Measurements from ENCODE around the gene SPAG16.

The SPAG16 gene

DNA sequence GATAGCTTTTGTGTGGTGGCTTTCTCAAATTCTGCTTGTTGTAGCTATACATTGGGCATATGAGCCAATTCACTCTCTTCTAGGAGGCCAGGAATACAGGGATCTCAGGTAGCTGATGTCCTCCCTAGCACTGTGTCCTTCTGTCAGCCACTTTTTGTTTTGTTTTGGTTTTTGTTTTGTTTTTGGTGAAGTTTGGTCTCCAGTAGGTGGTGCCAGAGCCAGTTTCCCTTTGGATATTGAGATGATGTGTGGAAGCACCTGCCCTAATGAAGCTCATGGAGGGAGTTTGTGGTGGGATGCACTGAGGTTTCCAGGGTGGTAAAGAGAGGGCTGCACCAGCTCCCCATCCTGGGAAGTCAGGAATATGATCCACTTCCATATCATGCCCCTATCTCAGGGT, 1026.1 kb downstream of the SPAG16 start:
- DNase-seq (ENCODE audit: low read depth), result no peak
- no peak overlapping the region for H3K4me3 ChIP-seq (ENCODE audit: low read depth, low read length)
- TF ChIP-seq, protein P1, sequence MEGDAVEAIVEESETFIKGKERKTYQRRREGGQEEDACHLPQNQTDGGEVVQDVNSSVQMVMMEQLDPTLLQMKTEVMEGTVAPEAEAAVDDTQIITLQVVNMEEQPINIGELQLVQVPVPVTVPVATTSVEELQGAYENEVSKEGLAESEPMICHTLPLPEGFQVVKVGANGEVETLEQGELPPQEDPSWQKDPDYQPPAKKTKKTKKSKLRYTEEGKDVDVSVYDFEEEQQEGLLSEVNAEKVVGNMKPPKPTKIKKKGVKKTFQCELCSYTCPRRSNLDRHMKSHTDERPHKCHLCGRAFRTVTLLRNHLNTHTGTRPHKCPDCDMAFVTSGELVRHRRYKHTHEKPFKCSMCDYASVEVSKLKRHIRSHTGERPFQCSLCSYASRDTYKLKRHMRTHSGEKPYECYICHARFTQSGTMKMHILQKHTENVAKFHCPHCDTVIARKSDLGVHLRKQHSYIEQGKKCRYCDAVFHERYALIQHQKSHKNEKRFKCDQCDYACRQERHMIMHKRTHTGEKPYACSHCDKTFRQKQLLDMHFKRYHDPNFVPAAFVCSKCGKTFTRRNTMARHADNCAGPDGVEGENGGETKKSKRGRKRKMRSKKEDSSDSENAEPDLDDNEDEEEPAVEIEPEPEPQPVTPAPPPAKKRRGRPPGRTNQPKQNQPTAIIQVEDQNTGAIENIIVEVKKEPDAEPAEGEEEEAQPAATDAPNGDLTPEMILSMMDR (IDR thresholded peaks at IDR 0.05; ENCODE audit: control insufficient read depth, extremely low read depth, insufficient read depth), result peak; percentile 29; the same call in 1 of the 2 replicates

DNA sequence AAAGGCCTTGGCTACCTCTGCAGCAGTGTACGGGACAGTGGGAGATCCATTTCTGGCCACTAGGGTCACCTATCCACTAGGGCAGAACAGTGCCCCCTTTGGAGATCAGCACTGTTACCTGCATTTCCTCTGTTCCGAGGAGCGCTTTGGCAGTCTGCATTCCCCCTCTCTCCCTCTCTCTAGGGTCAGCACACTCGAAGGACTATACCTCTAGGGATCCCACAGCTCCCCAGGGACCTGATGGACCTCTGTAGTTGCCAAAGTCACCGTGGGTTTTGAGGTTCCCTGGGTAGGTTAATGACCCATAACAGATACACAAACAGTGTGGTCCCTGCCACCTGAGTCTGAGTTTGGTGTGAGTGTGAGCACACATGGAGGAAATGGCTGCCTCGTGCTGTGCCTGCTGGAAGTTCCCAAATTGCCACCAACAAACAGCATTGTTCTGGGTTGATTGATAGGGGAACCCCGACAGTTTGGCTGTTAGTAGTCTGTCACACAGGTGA, 1026.8 kb downstream of the SPAG16 start:
- no peak overlapping the region for H3K4me3 ChIP-seq (ENCODE audit: low read depth, low read length)
- DNase-seq (ENCODE audit: low read depth), result no peak
- TF ChIP-seq, protein P1 (IDR thresholded peaks at IDR 0.05; ENCODE audit: control insufficient read depth, extremely low read depth, insufficient read depth), result no peak

DNA sequence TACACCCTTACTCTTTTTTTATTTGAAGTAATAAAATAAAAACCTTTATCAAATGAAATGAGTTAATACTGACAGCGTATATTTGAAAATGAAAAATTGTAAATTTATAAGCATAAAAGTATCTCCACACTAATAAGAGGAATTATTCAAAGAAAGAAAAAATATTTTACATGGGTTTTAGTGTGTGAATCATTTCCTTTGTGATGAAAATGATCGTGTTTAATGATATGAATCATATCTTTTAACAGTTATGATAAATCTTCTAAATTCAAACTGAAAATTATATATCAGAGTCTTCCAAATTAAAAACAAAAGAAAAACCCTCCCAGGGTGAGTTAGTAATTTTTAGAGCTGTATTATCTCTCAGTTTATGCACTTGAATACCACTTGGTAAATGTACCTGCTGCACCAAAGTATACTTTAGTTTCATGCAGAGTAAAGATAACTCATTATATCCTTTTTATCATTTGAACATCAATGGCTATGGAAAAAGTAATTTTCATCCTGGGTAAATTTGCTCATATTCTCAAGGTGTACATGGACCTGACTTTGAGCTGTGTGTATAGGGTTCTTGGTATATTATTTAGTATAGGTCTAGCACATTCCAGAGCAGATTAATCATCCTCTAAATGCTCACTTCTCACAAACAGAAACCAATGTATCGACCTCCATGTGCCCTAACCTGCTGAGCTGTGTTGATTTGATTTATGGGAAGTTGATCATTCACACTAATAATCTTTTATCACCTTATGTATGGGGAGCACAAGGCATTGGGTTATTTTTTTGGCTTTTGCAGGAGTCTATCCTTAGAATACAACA, 1027.9 kb downstream of the SPAG16 start:
- no peak for DNase-seq (ENCODE audit: low read depth)
- TF ChIP-seq, protein P1 (IDR thresholded peaks at IDR 0.05; ENCODE audit: control insufficient read depth, extremely low read depth, insufficient read depth), result no peak
- no peak overlapping the region for H3K4me3 ChIP-seq (ENCODE audit: low read depth, low read length)

DNA sequence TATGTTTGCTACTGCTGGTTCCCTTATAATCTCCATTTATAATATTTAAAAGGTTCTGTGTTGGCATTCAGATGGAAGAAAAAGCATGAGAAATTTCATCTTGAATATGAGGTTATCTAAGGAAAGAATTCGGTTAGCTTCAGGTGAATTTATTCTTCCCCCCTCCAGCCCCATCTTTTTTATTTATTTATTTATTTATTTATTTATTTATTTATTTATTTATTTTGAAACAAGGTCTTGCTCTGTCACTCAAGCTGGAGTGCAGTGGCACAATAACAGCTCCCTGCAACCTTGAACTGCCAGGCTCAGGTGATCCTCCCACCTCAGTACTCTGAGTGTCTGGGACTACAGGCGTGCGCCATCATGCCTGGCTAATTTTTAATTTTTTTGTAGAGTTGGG, 1031.1 kb downstream of the SPAG16 start:
- no peak overlapping the region for H3K4me3 ChIP-seq (ENCODE audit: low read depth, low read length)
- TF ChIP-seq, protein P1 (IDR thresholded peaks at IDR 0.05; ENCODE audit: control insufficient read depth, extremely low read depth, insufficient read depth), result no peak

DNA sequence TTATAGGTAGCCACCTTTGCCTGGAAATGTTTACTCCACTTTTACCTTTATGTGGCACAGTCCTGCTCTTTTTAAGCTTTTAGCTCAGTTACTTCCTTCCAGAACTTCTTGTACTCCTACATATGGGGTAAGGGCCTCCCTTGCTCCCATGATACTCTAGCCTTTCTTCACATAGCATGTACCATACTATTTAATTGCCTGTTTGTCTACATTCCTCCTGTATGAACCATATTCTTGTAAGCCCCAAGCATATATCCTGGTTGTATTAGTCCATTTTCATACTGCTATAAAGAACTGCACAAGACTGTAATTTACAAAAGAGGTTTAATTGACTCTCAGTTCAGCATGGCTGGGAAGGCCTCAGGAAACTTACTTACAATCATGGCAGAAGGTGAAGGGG, 1035.9 kb downstream of the SPAG16 start:
- no peak overlapping the region for H3K4me3 ChIP-seq (ENCODE audit: low read depth, low read length)
- no peak for DNase-seq (ENCODE audit: low read depth)

More for the DNA sequence above, 1031.1 kb downstream of the SPAG16 start:
- no peak for DNase-seq (ENCODE audit: low read depth)

DNA sequence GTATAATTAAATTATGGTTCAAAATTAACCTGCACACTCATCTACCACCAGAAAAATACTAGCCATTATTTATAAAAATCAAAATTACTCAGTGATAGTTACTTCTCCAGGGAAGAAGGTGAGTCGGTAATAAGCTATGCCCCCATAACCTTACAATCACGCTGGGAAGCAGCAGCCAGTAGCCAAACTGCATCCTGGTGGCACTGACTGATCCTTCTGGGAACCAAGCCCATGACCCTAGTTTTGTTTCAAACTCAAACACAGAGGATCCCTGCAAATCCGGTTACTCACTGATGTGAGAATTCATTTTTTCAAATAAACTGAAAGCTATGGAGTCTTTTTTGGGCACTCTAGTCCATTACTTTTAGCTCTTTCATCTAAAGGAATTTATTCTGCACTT, 1038.4 kb downstream of the SPAG16 start:
- DNase-seq (ENCODE audit: low read depth), result no peak
- no peak overlapping the region for H3K4me3 ChIP-seq (ENCODE audit: low read depth, low read length)
- TF ChIP-seq, protein P1 (IDR thresholded peaks at IDR 0.05; ENCODE audit: control insufficient read depth, extremely low read depth, insufficient read depth), result no peak

More for the DNA sequence above, 1035.9 kb downstream of the SPAG16 start:
- TF ChIP-seq, protein P1 (IDR thresholded peaks at IDR 0.05; ENCODE audit: control insufficient read depth, extremely low read depth, insufficient read depth), result no peak

All from LNCaP clone FGC (cell line).